ENCODE measurements around the gene STXBP6. TPM values are rescaled to one million over a fixed set of nuclear protein-coding genes. Genes with fewer than 3 reads are reported as not detected.

STXBP6 gene
- total and polyA plus RNA-seq, 2 donors (not counting 3 experiments of a cell fraction or from before 2014, with no cell fraction given) = 0.06 TPM; not detected in 1

- H3K4me3 ChIP-seq (replicated peaks in 1 of 3; ENCODE audit: insufficient read depth in 1 of 3, low read depth in 1 of 3, low read length in 3 of 3) = no peak overlapping the region
- H3K79me2 ChIP-seq (ENCODE audit: control insufficient read depth, insufficient read depth, low read length) = no peaks in the 10 kb centered on the region
- H2AFZ ChIP-seq (ENCODE audit: low read depth, low read length) = no peak overlapping the region
- no peak for DNase-seq (ENCODE audit: low read depth, low spot score)
- no peak overlapping the region for H3K4me2 ChIP-seq (ENCODE audit: insufficient read depth, low read length)
- dilution Hi-C loops (cut with MboI; ENCODE audit: extremely low pct_ligation_motif_present, low sequenced_read_pairs) = no loop called here
- TF ChIP-seq FOS (IDR thresholded peaks at IDR 0.05; ENCODE audit: borderline replicate concordance, insufficient read depth, low read length) (no peak), GATA2 (IDR thresholded peaks at IDR 0.05; ENCODE audit: insufficient read depth, insufficient read length, low read depth, low read length) (no peak), EZH2 (IDR thresholded peaks at IDR 0.05; ENCODE audit: borderline replicate concordance, low read depth, low read length, severe bottlenecking) (no peak), POLR2A (IDR thresholded peaks at IDR 0.05; ENCODE audit: low read depth, low read length) (no peak), CTCF (IDR thresholded peaks at IDR 0.05; ENCODE audit: extremely low read depth in 1 of 2, insufficient read depth in 1 of 2, low read depth in 1 of 2, low read length in 2 of 2) (no peak), JUN (IDR thresholded peaks at IDR 0.05; ENCODE audit: borderline replicate concordance, insufficient read depth, insufficient read length, low read depth) (no peak), POLR2AphosphoS5 (IDR thresholded peaks at IDR 0.05; ENCODE audit: insufficient read depth, low read depth, low read length) (no peak), MYC (IDR thresholded peaks at IDR 0.05; ENCODE audit: low read depth, low read length) (no peak)
- TF ChIP-seq, protein P1, sequence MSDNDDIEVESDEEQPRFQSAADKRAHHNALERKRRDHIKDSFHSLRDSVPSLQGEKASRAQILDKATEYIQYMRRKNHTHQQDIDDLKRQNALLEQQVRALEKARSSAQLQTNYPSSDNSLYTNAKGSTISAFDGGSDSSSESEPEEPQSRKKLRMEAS (IDR thresholded peaks at IDR 0.05; ENCODE audit: insufficient read depth, insufficient read length) = no peak
- intact Hi-C loops (cut with micrococcal nuclease) = loop anchor here (10.0 kb wide), 1 partner anchor 350 kb away; no protein-coding TSS in a partner anchor
- no peaks in the 10 kb centered on the region for H3K9me1 ChIP-seq (replicated peaks; ENCODE audit: control insufficient read depth, extremely low read depth, insufficient read depth, low read length)
- ChIA-PET CTCF (no interaction called here), POLR2A (no interaction called here)
- H3K27me3 ChIP-seq (ENCODE audit: control insufficient read depth in 2 of 2, insufficient read depth in 2 of 2, low read length in 2 of 2) = peaks cover 17 to 30% of the 10 kb centered on the region in 2 experiments
- H3K9me3 ChIP-seq (replicated peaks; ENCODE audit: control insufficient read depth, insufficient read depth, low read length) = no peaks in the 10 kb centered on the region
- no peaks in the 10 kb centered on the region for H3K4me1 ChIP-seq (ENCODE audit: control insufficient read depth, extremely low read depth, insufficient read depth, low read length)
- H3K36me3 ChIP-seq (ENCODE audit: control insufficient read depth in 2 of 2, extremely low read depth in 1 of 2, insufficient read depth in 2 of 2, low read length in 2 of 2) = no peaks in the 10 kb centered on the region
- BruUV-seq (replicated peaks) = no TSS peak
- FAIRE-seq = no peak
- H3K27ac ChIP-seq (ENCODE audit: insufficient read depth, low read depth, low read length) = no peak overlapping the region
- no peaks in the 10 kb centered on the region for H4K20me1 ChIP-seq (replicated peaks; ENCODE audit: control insufficient read depth, extremely low read depth, insufficient read depth, low read length)
- no peak overlapping the region for H3K9ac ChIP-seq (replicated peaks; ENCODE audit: extremely low read depth, insufficient read depth, low read length)
Measured at GRCh38 chr14:25055005-25055404, 5.1 kb upstream of the STXBP6 start.

Data from endothelial cell of umbilical vein (primary cell).